ENCODE data around the gene SDCCAG8.

GRCh38 chr1:243508303-243508713, 252.5 kb downstream of the SDCCAG8 start:
- TF ChIP-seq CTCF (IDR thresholded peaks at IDR 0.05; ENCODE audit: low read depth, low read length) = no peak
- no peak for TF ChIP-seq EZH2phosphoT487 (IDR thresholded peaks at IDR 0.05; ENCODE audit: low read depth)
